ENCODE data around the gene NSG2. TPM values are rescaled to one million over a fixed set of nuclear protein-coding genes. Genes with fewer than 3 reads are reported as not detected.
"Not testable (repeated sequence)": the region's sequence is repeated elsewhere in the genome, so short reads cannot be mapped to it uniquely, and the experiment has no call there.

Gene NSG2
- total and polyA plus RNA-seq, 2 experiments from 2014 or later, result 0.33 TPM; not detected in 1

DNA sequence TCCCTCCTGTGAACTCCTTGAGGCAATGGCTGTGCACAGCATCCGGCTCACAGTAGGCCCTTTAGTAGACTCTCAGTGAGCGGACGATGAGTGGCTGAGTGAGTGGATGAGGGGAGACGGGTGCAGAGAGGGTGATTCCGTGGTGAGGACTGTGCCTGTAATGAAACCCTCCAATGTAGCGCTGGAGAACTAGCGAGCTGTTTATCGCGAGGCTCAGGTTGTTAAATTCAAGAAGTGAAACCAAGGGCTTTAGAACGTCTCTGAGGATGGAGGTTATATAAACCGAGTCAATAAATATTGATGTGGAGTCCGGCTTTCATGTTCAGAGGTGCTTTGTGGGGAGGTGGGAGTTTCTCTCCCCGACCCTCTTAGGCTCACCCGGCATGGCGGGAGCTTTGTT, 53.2 kb downstream of the NSG2 start:
- Histone ChIP-seq H3K4me3 (no peak overlapping the region), H3K36me3 (replicated peaks; ENCODE audit: insufficient read depth, low read depth) (no peaks in the 10 kb centered on the region), H3K9me3 (ENCODE audit: low read depth) (no peaks in the 10 kb centered on the region), H3K4me1 (ENCODE audit: insufficient read depth) (no peaks in the 10 kb centered on the region), H3K9me2 (replicated peaks; ENCODE audit: insufficient read depth) (no peaks in the 10 kb centered on the region), H4K20me1 (ENCODE audit: insufficient read depth, poor library complexity, severe bottlenecking) (no peaks in the 10 kb centered on the region), H2AFZ (no peak overlapping the region), H3K4me2 (no peak overlapping the region), H3K27me3 (no peaks in the 10 kb centered on the region), H3K79me2 (no peaks in the 10 kb centered on the region), H3K27ac (no peak overlapping the region)
- DNase-seq (ENCODE audit: low spot score), result no peak
- TF ChIP-seq, protein P1, sequence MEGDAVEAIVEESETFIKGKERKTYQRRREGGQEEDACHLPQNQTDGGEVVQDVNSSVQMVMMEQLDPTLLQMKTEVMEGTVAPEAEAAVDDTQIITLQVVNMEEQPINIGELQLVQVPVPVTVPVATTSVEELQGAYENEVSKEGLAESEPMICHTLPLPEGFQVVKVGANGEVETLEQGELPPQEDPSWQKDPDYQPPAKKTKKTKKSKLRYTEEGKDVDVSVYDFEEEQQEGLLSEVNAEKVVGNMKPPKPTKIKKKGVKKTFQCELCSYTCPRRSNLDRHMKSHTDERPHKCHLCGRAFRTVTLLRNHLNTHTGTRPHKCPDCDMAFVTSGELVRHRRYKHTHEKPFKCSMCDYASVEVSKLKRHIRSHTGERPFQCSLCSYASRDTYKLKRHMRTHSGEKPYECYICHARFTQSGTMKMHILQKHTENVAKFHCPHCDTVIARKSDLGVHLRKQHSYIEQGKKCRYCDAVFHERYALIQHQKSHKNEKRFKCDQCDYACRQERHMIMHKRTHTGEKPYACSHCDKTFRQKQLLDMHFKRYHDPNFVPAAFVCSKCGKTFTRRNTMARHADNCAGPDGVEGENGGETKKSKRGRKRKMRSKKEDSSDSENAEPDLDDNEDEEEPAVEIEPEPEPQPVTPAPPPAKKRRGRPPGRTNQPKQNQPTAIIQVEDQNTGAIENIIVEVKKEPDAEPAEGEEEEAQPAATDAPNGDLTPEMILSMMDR (IDR thresholded peaks at IDR 0.05; ENCODE audit: poor library complexity), result no peak
- no peak for TF ChIP-seq EZH2 (IDR thresholded peaks at IDR 0.05; ENCODE audit: borderline replicate concordance)
- WGBS (ENCODE audit: low lambda C conversion rate, missing lambda C conversion rate), result 89% methylated on average over 15 of the region's 15 CpGs

DNA sequence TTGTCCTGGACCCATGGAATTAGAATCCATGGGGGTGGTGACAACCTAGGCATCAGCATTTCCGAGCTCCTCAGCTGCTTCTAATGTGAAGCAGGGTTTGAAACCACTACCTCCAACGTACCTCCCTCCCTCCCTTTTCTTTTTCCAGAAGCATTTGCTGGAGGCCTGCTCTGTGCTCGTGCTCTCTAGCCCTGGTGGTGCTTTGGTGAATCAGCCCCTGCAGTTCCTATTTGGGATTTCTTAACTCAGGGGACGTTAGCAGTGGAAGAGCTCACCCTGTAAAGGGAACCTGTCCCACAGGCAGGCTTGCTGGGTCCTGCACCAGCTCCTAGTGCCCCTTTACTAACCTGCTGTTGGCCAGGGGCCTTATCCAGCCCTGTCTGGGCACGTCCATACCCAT, 55.0 kb downstream of the NSG2 start:
- no peaks in the 10 kb centered on the region for H4K20me1 ChIP-seq (ENCODE audit: insufficient read depth, poor library complexity, severe bottlenecking)
- no peaks in the 10 kb centered on the region for H3K9me3 ChIP-seq (ENCODE audit: low read depth)
- DNase-seq (ENCODE audit: low spot score), result no peak
- TF ChIP-seq, protein P1 (IDR thresholded peaks at IDR 0.05; ENCODE audit: poor library complexity), result no peak
- TF ChIP-seq EZH2phosphoT487 (IDR thresholded peaks at IDR 0.05; ENCODE audit: low read depth, severe bottlenecking, unreplicated experiment), result no peak
- no peak for TF ChIP-seq EZH2 (IDR thresholded peaks at IDR 0.05; ENCODE audit: borderline replicate concordance)
- WGBS (ENCODE audit: low lambda C conversion rate, missing lambda C conversion rate), result 73% methylated on average over 5 of the region's 5 CpGs
- H3K79me2 ChIP-seq, result no peaks in the 10 kb centered on the region
- no peaks in the 10 kb centered on the region for H3K36me3 ChIP-seq (replicated peaks; ENCODE audit: insufficient read depth, low read depth)
- no peak overlapping the region for H3K27ac ChIP-seq
- no peak overlapping the region for H2AFZ ChIP-seq
- H3K4me3 ChIP-seq, result no peak overlapping the region
- no peaks in the 10 kb centered on the region for H3K27me3 ChIP-seq
- H3K4me2 ChIP-seq, result no peak overlapping the region
- H3K9me2 ChIP-seq (replicated peaks; ENCODE audit: insufficient read depth), result no peaks in the 10 kb centered on the region
- H3K4me1 ChIP-seq (ENCODE audit: insufficient read depth), result no peaks in the 10 kb centered on the region

DNA sequence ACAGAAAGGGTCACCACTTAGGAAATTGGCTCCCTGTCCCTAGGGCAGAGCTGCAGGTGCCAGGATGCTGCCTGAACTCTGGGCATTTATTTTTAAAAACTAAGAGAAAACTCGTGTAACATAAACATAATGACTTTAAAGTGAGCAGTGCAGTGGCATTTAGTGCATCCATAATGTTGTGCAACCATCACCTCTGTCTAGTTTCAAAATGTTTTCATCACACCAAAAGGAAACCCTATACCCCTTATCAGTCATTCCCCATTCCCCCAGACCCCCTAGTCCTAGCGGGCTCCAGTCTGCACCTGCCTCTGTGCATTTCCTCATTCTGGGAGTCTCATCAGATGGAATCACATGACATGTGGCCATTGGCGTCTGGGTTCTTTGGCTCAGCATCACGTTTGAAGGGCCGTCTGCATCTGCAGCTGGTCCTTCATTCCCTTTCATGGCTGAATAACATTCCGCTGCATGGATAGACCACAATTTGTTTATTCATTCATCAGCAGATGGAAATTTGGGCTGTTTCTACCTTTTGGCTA, 55.8 kb downstream of the NSG2 start:
- no peak for DNase-seq (ENCODE audit: low spot score)
- Histone ChIP-seq H2AFZ (no peak overlapping the region), H3K4me1 (ENCODE audit: insufficient read depth) (no peaks in the 10 kb centered on the region), H3K27ac (no peak overlapping the region), H3K79me2 (no peaks in the 10 kb centered on the region), H3K4me2 (no peak overlapping the region), H3K36me3 (replicated peaks; ENCODE audit: insufficient read depth, low read depth) (no peaks in the 10 kb centered on the region), H3K9me3 (ENCODE audit: low read depth) (no peaks in the 10 kb centered on the region), H3K27me3 (no peaks in the 10 kb centered on the region), H3K4me3 (no peak overlapping the region), H3K9me2 (replicated peaks; ENCODE audit: insufficient read depth) (no peaks in the 10 kb centered on the region), H4K20me1 (ENCODE audit: insufficient read depth, poor library complexity, severe bottlenecking) (no peaks in the 10 kb centered on the region)
- TF ChIP-seq EZH2 (IDR thresholded peaks at IDR 0.05; ENCODE audit: borderline replicate concordance) (no peak), EZH2phosphoT487 (IDR thresholded peaks at IDR 0.05; ENCODE audit: low read depth, severe bottlenecking, unreplicated experiment) (no peak)
- TF ChIP-seq, protein P1 (IDR thresholded peaks at IDR 0.05; ENCODE audit: poor library complexity), result no peak
- 76% methylated on average over 6 of the region's 6 CpGs for WGBS (ENCODE audit: low lambda C conversion rate, missing lambda C conversion rate)

DNA sequence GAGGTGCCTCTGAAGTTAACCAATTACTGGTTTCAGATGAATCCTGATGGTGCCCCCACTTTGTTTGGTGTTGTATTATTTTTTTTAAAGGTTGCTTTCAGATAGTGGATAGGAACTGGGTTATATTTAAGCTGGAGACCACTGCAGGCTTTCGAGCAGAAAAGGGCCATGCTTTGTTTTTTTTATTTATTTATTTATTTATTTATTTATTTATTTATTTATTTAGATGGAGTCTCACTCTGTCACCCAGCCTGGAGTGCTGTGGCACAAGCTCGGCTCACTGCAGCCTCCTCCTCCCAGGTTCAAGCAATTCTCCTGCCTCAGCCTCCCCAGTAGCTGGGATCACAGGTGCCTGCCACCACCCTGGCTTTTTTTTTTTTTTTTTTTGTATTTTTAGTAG, 57.1 kb downstream of the NSG2 start:
- H3K27me3 ChIP-seq; H2AFZ ChIP-seq; H3K4me1 ChIP-seq (ENCODE audit: insufficient read depth); H3K4me2 ChIP-seq; H3K79me2 ChIP-seq; H3K9me3 ChIP-seq (ENCODE audit: low read depth); H3K36me3 ChIP-seq (replicated peaks; ENCODE audit: insufficient read depth, low read depth); H3K27ac ChIP-seq; DNase-seq (ENCODE audit: low spot score); H4K20me1 ChIP-seq (ENCODE audit: insufficient read depth, poor library complexity, severe bottlenecking); H3K9me2 ChIP-seq (replicated peaks; ENCODE audit: insufficient read depth); H3K4me3 ChIP-seq: not testable (repeated sequence)
- WGBS (ENCODE audit: low lambda C conversion rate, missing lambda C conversion rate), result 93% methylated on average over 2 of the region's 2 CpGs

Measured in hepatocyte (in vitro differentiated cells).